K562 (cell line): ENCODE measurements around the gene PDIA4. TPM values are rescaled to one million over a fixed set of nuclear protein-coding genes. Genes with fewer than 3 reads are reported as not detected.

ENCODE experiments used
- ATAC-seq: fragments of 200-7000 bp; cut with Tn5 transposase; 3 replicates; pipeline ENCODE4 v1.9.1; 2020; ENCODE audit warnings: moderate library complexity
- BruUV-seq: library from RNA; stranded (reverse); fragments of 400-500 nt; replicated peaks from 2 replicates; lab custom pipeline; 2021; lab: Mats Ljungman, UMichigan
- CTCF ChIA-PET: fragments of 300-600 bp; formaldehyde crosslinking; extraction: SDS; loops from one replicate; lab custom pipeline; 2021; ENCODE audit warnings: low intra/inter-chr PET ratio; lab: Yijun Ruan, JAX
- POLR2A ChIA-PET: fragments of 300-600, 350-650 bp; sonication (Branson Sonifier 250); formaldehyde crosslinking; extraction: SDS; loops from one replicate; lab custom pipeline; 2021; ENCODE audit warnings: antibody characterized with exemption, inconsistent platforms; lab: Yijun Ruan, JAX
- DNase-seq, 4 experiments: peaks; one replicate each; pipeline versions ENCODE4 v3.0.0 to v3.0.0-alpha.2; 2011 to 2018; ENCODE audit warnings: low spot score in 3 of 4, mixed read lengths in 3 of 4; ENCODE audit errors: extremely low read depth in 1 of 4
- FAIRE-seq: peaks from 2 replicates; lab custom pipeline; 2011; peaks lifted over from hg19 to GRCh38; lab: Jason Lieb, UNC
- H2AFZ ChIP-seq: 2 replicates; pipeline ENCODE4 v1.6.0; 2011; ENCODE audit warnings: low read depth, low read length, control low read depth, inconsistent platforms
- H3K27ac ChIP-seq: fragments of 200-600 bp; 3 replicates; pipeline ENCODE4 v1.8.0; 2011; ENCODE audit warnings: low read depth, mild to moderate bottlenecking, control low read depth, inconsistent platforms, low read length, moderate library complexity, mixed read lengths; ENCODE audit errors: extremely low read depth
- H3K27me3 ChIP-seq, 2 experiments: fragments of 300-600 bp in 1 of 2; 2 replicates in 1 of 2; 3 replicates in 1 of 2; pipeline versions ENCODE4 v1.6.0 to v1.8.0; 2011; ENCODE audit warnings: inconsistent platforms in 2 of 2, low read length in 2 of 2, mild to moderate bottlenecking in 1 of 2, mixed read lengths in 1 of 2, moderate library complexity in 1 of 2; ENCODE audit not compliant: control insufficient read depth in 2 of 2, insufficient read depth in 2 of 2
- H3K36me3 ChIP-seq: fragments of 300-600 bp; 3 replicates; pipeline ENCODE4 v1.8.0; 2011; ENCODE audit warnings: mild to moderate bottlenecking, low read length, inconsistent platforms; ENCODE audit not compliant: control insufficient read depth, insufficient read depth
- H3K4me1 ChIP-seq, 2 experiments: fragments of 200-600 bp in 1 of 2; replicated peaks in 1 of 2; 2 replicates in 1 of 2; 3 replicates in 1 of 2; pipeline versions ENCODE4 v1.5.1 to v1.8.0; 2011; ENCODE audit warnings: inconsistent platforms in 2 of 2, low read length in 2 of 2, mild to moderate bottlenecking in 1 of 2, mixed read lengths in 1 of 2, moderate library complexity in 1 of 2; ENCODE audit not compliant: control insufficient read depth in 2 of 2, insufficient read depth in 2 of 2
- H3K4me2 ChIP-seq: 2 replicates; pipeline ENCODE4 v1.6.1; 2011; ENCODE audit warnings: low read length, control low read depth, inconsistent platforms, mixed read lengths; ENCODE audit not compliant: insufficient read depth
- H3K4me3 ChIP-seq: fragments of 200-600 bp; sonication (generic), shearing (Covaris generic); 2 replicates; pipeline ENCODE4 v1.5.1; 2016; ENCODE audit warnings: control low read depth, inconsistent platforms
- H3K79me2 ChIP-seq: fragments of 200-600 bp; 3 replicates; pipeline ENCODE4 v1.8.0; 2011; ENCODE audit warnings: low read length, inconsistent platforms; ENCODE audit not compliant: control insufficient read depth, insufficient read depth
- H3K9ac ChIP-seq, 2 experiments: 2 replicates each; pipeline versions ENCODE4 v1.6.0 to v1.6.1; 2011; ENCODE audit warnings: low read depth in 2 of 2, low read length in 2 of 2, control low read depth in 1 of 2, inconsistent platforms in 1 of 2, mild to moderate bottlenecking in 1 of 2, mixed read lengths in 1 of 2; ENCODE audit not compliant: insufficient read depth in 1 of 2
- H3K9me1 ChIP-seq: one replicate; pipeline ENCODE4 v1.6.0; 2011; ENCODE audit warnings: inconsistent platforms, mild to moderate bottlenecking, low read length, moderate library complexity; ENCODE audit not compliant: control insufficient read depth, insufficient read depth
- H3K9me3 ChIP-seq: replicated peaks from 2 replicates; pipeline ENCODE4 v1.5.1; 2011; ENCODE audit warnings: low read depth, low read length, inconsistent platforms; ENCODE audit not compliant: control insufficient read depth, insufficient read depth
- H4K20me1 ChIP-seq: replicated peaks from 2 replicates; pipeline ENCODE4 v1.6.1; 2011; ENCODE audit warnings: low read length, inconsistent platforms, mixed read lengths; ENCODE audit not compliant: control insufficient read depth, insufficient read depth
- EZH2 ChIP-seq: IDR thresholded peaks from 2 replicates; pipeline ENCODE4 v1.6.1; 2012; ENCODE audit warnings: low read depth, mild to moderate bottlenecking, inconsistent platforms, low read length, borderline replicate concordance
- IRF2 ChIP-seq: sonication (generic); formaldehyde crosslinking; IDR thresholded peaks from 2 replicates; pipeline ENCODE4 v1.8.1; 2022; ENCODE audit warnings: mild to moderate bottlenecking, missing genetic modification reagents
- POLR2G ChIP-seq: fragments of 200-400 bp; formaldehyde crosslinking; IDR thresholded peaks from 2 replicates; pipeline ENCODE4 v1.6.1; 2017; ENCODE audit warnings: low read depth, mild to moderate bottlenecking, antibody characterized with exemption, low read length, moderate library complexity
- RBM17 ChIP-seq: fragments of 200-400 bp; formaldehyde crosslinking; IDR thresholded peaks from 2 replicates; pipeline ENCODE4 v1.6.1; 2017; ENCODE audit warnings: low read depth, mild to moderate bottlenecking, low read length, borderline replicate concordance
- SMAD2 ChIP-seq: fragments of 150-350 bp; IDR thresholded peaks from 2 replicates; pipeline ENCODE4 v1.6.1; 2014; ENCODE audit warnings: low read depth, mild to moderate bottlenecking, low read length
- ZC3H4 ChIP-seq: sonication (generic); formaldehyde crosslinking; IDR thresholded peaks from 2 replicates; pipeline ENCODE4 v1.9.0; 2021; ENCODE audit warnings: missing genetic modification reagents, borderline replicate concordance
- WGBS: fragments of 100-300 bp; shearing (Covaris generic); methylation state at CpG from one replicate; pipeline ENCODE4 v1.1.6; 2016; ENCODE audit warnings: low coverage, mixed read lengths; ENCODE audit not compliant: insufficient coverage; ENCODE audit errors: missing lambda C conversion rate; 5-methylcytosine and 5-hydroxymethylcytosine counted together
- in situ Hi-C: fragments of 300-500 bp; cut with MboI; formaldehyde crosslinking; loops from 4 replicates; pipeline ENCODE4 v1.15.0; 2018; ENCODE audit warnings: inconsistent platforms, mixed read lengths
- intact Hi-C: fragments of 100-400 bp; cut with micrococcal nuclease; formaldehyde crosslinking; loops from 2 replicates; pipeline ENCODE4 v1.14.2; 2022
- polyA plus RNA-seq, 8 experiments: library from polyadenylated mRNA; depleted of rRNA in 4 of 8; stranded (reverse) in 5 of 8; unstranded in 3 of 8; fragments of >200 nt; fragmentation: Nextera tagmentation in 2 of 8; fragmentation: Illumina TruSeq in 1 of 8; extraction: Ambion mirVana in 2 of 8; extraction: Trizol in 1 of 8; gene quantifications; 2 replicates each; pipeline versions ENCODE4 v1.2.1 to v1.2.3, GENCODE V29; 2011 to 2014; ENCODE audit warnings: inconsistent platforms in 1 of 8, missing spikeins in 1 of 8
- total RNA-seq, 7 experiments: library from RNA; depleted of rRNA in 6 of 7; stranded (reverse); fragments of >200 nt in 6 of 7; fragmentation: Illumina TruSeq in 2 of 7; extraction: Trizol in 2 of 7; gene quantifications; 2 replicates each; pipeline versions ENCODE4 v1.2.1 to v1.2.3, GENCODE V29; 2011 to 2021; ENCODE audit warnings: low replicate concordance in 1 of 7
- TF ChIP-seq, protein P1 (sequence below): sonication (generic); formaldehyde crosslinking; IDR thresholded peaks from 2 replicates; pipeline ENCODE4 v1.8.0; 2022; ENCODE audit warnings: missing genetic modification reagents, mild to moderate bottlenecking, borderline replicate concordance
- TF ChIP-seq, protein P2 (sequence below): sonication (generic); formaldehyde crosslinking; IDR thresholded peaks from 2 replicates; pipeline ENCODE4 v1.8.1; 2022; ENCODE audit warnings: missing genetic modification reagents
- TF ChIP-seq, protein P3 (sequence below): sonication (generic); formaldehyde crosslinking; IDR thresholded peaks from 2 replicates; pipeline ENCODE4 v1.8.1; 2023; ENCODE audit warnings: mild to moderate bottlenecking, missing genetic modification reagents

Gene PDIA4
- total and polyA plus RNA-seq, 9 of the 15 experiments (the other 6 are each of a cell fraction or from before 2014, with no cell fraction given) = 9.1 to 175 (median 146) TPM

GRCh38 chr7:149070372-149071125 is 42.2 kb upstream of the PDIA4 start:
- no peak for DNase-seq
- H3K9ac ChIP-seq = peak overlapping the region in 1 of 2 experiments; percentile 31; a peak in 1 of 4 replicates
- BruUV-seq = no TSS peak
- 89% methylated on average over 31 of the region's 31 CpGs for WGBS
- no peak overlapping the region for H3K27ac ChIP-seq
- in situ Hi-C loops = no loop called here
- ChIA-PET CTCF (no interaction called here), POLR2A (interaction anchor here (0.6 to 1.2 kb wide), 3 partner anchors 11 to 145 kb away, joined by 3 to 4 read pairs (median 3); partner anchors contain the start of gene PDIA4)
- no peak overlapping the region for H3K4me2 ChIP-seq
- no peak for ATAC-seq
- peaks cover 38% of the 10 kb centered on the region; the same call in 2 of the 3 replicates for H3K36me3 ChIP-seq
- no peaks in the 10 kb centered on the region for H3K9me3 ChIP-seq
- H3K27me3 ChIP-seq = no peaks in the 10 kb centered on the region
- H2AFZ ChIP-seq = no peak overlapping the region
- peaks cover 0 to 17% of the 10 kb centered on the region in 2 experiments; a peak in 1 of 5 replicates for H3K4me1 ChIP-seq
- no peak for FAIRE-seq
- TF ChIP-seq, protein P1, sequence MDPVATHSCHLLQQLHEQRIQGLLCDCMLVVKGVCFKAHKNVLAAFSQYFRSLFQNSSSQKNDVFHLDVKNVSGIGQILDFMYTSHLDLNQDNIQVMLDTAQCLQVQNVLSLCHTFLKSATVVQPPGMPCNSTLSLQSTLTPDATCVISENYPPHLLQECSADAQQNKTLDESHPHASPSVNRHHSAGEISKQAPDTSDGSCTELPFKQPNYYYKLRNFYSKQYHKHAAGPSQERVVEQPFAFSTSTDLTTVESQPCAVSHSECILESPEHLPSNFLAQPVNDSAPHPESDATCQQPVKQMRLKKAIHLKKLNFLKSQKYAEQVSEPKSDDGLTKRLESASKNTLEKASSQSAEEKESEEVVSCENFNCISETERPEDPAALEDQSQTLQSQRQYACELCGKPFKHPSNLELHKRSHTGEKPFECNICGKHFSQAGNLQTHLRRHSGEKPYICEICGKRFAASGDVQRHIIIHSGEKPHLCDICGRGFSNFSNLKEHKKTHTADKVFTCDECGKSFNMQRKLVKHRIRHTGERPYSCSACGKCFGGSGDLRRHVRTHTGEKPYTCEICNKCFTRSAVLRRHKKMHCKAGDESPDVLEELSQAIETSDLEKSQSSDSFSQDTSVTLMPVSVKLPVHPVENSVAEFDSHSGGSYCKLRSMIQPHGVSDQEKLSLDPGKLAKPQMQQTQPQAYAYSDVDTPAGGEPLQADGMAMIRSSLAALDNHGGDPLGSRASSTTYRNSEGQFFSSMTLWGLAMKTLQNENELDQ (CRISPR knock-in tag) = no peak
- TF ChIP-seq POLR2G = peak; percentile 27; the same call in 1 of the 2 replicates
- TF ChIP-seq IRF2 (CRISPR knock-in tag) = 0 out of 2 replicates have a peak, but pooled peaks have one; percentile 31
- TF ChIP-seq SMAD2 = no peak
- TF ChIP-seq, protein P2, sequence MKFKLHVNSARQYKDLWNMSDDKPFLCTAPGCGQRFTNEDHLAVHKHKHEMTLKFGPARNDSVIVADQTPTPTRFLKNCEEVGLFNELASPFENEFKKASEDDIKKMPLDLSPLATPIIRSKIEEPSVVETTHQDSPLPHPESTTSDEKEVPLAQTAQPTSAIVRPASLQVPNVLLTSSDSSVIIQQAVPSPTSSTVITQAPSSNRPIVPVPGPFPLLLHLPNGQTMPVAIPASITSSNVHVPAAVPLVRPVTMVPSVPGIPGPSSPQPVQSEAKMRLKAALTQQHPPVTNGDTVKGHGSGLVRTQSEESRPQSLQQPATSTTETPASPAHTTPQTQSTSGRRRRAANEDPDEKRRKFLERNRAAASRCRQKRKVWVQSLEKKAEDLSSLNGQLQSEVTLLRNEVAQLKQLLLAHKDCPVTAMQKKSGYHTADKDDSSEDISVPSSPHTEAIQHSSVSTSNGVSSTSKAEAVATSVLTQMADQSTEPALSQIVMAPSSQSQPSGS = no peak
- TF ChIP-seq RBM17 = no peak
- 0 out of 2 replicates have a peak, but pooled peaks have one; percentile 8 for TF ChIP-seq ZC3H4 (CRISPR knock-in tag)
- no peak for TF ChIP-seq EZH2
- TF ChIP-seq, protein P3, sequence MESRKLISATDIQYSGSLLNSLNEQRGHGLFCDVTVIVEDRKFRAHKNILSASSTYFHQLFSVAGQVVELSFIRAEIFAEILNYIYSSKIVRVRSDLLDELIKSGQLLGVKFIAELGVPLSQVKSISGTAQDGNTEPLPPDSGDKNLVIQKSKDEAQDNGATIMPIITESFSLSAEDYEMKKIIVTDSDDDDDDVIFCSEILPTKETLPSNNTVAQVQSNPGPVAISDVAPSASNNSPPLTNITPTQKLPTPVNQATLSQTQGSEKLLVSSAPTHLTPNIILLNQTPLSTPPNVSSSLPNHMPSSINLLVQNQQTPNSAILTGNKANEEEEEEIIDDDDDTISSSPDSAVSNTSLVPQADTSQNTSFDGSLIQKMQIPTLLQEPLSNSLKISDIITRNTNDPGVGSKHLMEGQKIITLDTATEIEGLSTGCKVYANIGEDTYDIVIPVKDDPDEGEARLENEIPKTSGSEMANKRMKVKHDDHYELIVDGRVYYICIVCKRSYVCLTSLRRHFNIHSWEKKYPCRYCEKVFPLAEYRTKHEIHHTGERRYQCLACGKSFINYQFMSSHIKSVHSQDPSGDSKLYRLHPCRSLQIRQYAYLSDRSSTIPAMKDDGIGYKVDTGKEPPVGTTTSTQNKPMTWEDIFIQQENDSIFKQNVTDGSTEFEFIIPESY (CRISPR knock-in tag) = peak; percentile 58; the same call in 1 of the 2 replicates
- H3K4me3 ChIP-seq = no peak overlapping the region
- H3K79me2 ChIP-seq = no peaks in the 10 kb centered on the region
- H3K9me1 ChIP-seq = no peaks in the 10 kb centered on the region
- intact Hi-C loops = loop anchor here (10.0 kb wide), 1 partner anchor 496 kb away; no protein-coding TSS in a partner anchor
- no peaks in the 10 kb centered on the region for H4K20me1 ChIP-seq
